Right kidney (tissue), 1 donor: ENCODE measurements around the gene SGCD.

Experiments used
- DNase-seq: peaks from one replicate; pipeline ENCODE4 v3.0.0-alpha.2; 2016

The SGCD gene

DNA sequence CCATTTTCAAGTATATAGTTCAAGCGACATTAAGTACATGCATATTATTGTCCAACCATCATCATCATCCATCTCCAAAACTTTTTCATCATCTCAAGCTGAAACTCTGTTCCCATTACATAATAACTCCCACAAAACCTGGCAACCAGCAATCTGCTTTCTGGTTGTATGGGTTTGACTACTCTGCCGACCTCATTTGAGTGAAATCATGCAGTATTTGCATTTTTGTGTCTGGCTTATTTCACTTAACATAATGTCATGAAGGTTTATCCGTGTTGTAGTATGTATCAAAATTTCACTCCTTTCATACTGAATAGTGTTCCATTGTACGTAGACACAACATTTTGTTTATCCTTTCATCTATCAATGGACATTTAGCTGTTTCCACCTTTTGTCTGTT is 74.8 kb downstream of the SGCD start:
- DNase-seq, result no peak

DNA sequence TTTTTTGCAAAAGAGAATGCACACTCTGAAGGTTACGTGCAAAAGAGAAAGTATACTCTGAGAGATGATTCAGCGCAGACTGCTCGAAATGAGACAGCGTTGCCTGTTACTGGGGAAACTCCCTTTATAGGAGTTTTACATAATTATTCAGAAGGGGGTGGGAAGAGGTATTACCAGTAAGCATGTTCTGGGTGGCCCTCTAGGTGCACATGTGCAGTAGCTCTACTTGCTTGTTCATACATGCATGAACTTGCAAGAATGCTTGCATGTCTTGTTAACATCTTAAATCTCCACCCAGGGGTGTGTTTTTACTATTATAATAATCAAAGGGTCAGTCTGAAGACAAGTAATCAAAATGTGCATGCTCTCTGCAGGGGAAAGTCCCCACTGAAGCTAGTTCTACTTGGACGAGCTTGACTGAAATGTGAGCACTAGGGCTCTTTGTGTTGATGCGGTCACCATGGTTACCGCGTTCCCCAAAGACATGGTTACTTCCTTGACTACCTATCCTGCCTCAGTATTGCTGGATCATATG is 75.5 kb downstream of the SGCD start:
- DNase-seq, result no peak

DNA sequence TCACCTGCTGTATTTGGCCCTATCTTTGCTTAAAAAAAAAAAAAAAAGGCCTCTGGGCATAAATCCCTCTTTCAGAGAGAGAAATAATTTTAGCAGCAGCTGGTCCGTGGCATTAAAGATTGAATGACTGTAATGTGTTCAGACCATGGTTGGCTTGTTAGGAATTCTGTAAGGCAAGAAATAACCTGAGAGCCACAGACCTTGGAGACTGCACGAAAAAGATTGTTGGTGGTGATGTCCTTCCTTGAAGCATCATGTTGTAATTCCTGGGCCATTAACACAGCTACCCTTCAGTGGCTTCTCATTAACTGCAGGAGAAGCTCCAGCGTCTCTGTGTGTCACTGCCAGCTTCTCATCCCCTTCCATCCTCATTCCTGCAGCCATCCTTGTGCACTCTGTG is 79.0 kb downstream of the SGCD start:
- no peak for DNase-seq

DNA sequence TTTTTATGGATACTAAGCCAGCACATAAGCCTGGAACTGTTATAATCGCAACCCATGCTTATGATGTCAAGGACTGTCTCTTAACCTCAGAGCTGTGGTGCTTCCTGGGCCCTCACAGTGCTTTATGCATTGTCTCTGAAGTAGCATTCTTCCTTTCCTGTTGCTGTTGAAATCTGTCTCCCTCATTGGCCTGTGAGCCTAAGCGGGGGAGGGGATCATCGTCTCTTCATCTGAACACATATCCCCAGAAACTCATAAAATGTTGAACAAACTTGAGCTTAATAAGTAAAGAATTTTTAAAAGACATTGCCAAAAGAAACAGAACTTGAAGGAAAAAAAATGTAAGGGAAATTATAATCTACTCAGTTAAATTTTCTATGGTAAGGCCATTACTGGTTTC is 80.3 kb downstream of the SGCD start:
- DNase-seq, result no peak

DNA sequence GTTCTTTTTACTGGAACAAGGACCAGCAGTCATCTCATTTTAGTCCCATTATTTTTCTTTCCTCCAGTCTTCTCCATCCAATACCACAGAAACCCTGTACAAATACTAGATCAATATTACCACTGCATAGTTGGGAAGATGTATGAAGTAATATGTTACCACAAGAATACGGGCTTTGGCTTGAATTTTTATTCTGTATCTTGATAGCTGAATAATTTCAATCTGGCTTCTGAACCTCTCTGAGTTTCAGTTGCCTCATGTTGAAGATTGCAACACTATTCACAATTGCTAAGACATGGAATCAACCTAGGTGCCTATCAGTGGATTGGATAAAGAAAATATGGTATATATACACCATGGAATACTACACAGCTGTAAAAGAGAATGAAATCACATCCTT is 82.9 kb downstream of the SGCD start:
- DNase-seq, result no peak

DNA sequence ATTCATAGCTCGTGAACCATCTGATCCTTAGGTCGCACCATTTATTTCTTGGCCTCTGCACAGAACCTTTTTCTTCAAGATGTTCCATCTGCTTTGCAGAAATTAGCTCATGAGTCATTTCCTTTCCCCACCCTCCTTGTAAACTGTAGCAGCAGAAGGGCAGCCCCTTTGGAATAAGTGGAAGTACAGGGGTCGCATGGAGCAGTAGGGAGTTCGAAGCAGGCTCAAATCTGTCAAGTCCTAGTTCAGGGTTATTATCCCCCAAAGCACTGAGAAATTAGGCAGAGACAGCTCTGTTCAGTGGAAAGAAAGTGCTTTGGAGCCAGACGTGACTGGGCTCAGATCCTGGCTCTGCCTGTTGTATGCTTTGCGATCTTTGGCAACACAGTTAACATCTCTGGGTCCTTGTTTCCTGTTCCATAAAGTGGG is 84.2 kb downstream of the SGCD start:
- DNase-seq, result no peak

DNA sequence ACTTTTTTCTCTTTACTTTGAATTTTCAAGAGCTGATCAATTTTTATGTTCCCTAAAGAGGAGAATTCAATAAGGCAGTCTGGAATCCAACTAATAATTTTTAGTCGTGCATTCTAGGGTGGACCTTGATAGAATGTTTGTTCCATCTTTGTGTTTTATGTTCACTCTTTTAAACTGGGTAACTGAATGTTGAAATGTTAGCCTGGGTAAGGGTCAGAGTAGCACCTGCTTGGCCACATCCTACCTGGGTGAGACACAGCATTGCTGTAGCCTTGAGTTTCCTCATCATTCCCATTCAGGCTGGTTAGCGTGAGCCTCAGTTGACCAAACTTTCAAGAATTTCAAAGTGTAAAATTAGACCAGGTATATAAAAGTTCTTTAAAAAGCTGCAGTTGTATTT is 85.0 kb downstream of the SGCD start:
- no peak for DNase-seq

DNA sequence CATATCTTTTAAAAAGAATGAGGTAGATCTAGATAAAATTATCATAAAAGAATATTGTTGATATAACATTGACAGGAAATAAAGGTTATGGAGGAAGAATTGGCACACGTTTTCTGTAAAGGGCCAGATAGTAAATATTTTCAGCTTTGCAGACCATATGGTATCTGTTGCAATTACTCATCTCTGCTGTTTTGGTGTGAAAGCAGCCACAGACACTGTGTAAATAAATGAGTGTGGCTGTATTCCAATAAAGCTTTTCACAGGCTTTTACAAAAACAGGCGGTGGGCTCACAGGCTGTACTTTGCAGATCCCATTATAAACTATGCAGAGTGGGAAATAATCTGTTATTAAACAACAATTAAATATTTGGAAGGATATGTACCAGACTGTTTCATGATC is 87.4 kb downstream of the SGCD start:
- DNase-seq, result no peak

DNA sequence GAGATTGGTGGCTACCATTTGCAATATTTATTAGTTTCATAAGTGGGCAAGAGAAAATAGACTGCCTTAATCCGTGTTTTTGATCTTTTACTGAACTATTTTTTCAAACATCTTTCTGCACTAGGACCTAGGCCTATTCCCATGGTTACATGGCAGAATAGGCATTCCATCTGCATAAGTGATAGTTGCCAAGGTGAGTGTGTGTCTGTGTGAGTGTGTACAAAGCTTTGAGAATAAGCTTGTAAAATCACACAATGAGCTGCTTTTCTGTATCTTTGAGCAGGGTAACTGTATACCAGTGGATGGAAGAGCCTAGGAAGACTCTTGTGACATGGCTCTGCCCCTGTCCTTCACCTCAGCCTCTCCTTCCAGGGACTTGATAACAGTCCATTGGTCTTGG is 92.7 kb downstream of the SGCD start:
- DNase-seq, result no peak

DNA sequence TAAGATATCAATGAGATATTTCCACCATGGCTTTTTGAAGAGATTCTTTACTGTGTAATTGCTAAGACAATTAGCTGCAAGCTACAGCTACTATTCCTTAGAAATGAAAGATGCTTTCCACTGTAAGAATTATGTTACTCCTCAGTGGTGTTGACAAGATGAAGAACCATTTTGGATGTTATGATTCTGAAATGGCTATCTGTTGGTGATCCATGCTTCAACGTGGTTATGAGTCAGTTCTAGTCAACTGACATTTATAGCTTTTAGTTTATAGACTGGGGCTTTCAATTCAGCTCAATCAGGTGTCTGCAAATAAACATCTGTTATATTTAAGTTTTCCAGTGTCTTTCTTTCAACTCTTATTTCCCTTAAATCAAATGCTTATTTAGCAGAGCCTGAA is 93.7 kb downstream of the SGCD start:
- no peak for DNase-seq

DNA sequence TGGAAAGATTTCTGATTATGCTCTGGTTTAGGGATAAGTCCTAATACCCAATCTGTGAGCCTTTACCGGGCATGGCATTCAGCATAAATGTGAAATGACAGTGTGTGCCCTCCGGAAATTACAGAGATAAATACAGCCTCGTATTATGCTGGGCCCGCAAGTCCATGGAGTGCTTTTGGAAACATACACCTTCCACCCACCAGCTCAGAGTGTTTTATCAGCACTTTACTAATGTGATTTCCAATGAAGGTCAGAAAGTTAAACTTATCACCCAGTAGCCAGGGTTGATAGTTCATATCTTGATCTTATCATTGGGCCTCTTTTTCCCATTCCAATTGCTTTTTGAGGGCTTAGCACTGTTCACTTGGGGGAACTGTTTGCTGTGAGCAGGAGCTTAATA is 94.8 kb downstream of the SGCD start:
- no peak for DNase-seq

DNA sequence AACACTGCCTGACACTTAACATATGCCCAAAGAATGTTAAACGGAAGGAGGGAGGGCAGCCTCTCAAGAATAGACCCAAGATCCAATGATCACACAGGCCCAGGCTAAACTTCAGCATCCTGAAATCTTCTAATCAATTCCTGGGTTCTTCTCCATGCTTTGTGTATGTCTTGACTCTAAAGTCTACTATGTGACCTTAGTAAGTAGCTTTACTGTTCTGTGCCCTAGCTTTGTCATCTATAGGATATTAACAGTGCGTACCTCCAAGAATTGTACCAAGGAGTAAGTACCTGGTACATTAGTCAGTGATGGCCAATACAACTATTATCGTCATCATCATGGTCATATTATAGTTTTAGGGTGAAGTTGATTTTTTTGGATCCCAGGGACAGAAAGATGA is 96.6 kb downstream of the SGCD start:
- no peak for DNase-seq

DNA sequence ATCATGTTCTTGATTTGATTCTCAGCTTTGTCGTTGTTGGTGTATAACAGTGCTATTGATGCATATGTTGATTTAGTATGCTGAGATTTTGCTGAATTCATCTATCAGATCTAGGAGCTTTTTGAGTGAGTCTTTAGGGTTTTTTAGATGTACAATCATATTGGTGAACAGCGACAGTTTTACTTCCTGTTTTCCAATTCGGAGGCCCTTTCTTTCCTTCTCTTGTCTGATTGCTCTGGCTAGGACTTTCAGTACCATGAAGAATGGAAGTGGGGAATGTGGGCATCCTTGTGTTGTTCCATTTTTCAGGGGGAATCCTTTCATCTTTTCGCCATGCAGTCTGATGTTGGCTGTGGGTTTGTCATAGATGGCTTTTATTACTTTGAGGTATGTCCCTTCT is 100.4 kb downstream of the SGCD start:
- DNase-seq, result no peak

DNA sequence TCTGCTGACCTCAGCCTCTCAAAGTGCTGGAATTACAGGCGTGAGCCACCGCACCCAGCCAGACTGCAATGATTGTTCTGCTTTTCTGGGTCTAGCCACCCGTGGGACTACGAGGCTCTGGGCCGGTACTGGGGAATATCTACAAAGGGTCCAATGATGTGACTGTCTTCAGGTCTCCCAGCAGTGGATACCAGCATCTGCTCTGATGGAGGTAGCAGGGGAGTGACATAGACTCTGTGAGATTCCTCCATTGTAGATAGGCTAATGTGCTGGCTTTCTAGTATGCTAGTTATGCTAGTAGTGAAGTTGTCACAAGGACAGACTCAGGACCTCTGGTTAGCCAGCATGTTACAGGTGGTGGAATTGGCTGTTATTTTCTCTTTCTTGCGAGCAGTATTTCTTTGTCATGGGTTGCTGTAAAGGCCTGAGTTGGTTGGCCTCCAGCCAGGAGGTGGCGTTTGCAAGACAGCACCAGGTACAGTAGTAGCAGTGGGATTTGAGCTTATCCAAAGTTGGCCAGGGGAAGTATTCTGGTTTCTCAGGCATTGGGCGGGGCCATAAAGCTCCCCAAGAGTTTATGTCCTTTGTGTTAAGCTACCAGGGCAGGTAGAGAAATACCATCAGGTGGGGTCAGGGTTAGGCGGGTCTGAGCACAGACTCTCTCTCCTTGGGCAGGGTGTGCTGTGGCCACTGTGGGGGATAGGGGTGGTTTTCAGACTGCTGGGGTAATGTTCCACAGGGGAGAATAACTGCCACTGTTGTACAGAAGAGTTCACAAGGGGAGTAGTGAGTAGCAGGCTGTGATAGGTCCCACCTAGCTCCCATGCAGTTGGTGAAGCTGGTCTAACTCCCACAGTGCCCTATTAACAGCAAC is 105.2 kb downstream of the SGCD start:
- DNase-seq, result no peak

DNA sequence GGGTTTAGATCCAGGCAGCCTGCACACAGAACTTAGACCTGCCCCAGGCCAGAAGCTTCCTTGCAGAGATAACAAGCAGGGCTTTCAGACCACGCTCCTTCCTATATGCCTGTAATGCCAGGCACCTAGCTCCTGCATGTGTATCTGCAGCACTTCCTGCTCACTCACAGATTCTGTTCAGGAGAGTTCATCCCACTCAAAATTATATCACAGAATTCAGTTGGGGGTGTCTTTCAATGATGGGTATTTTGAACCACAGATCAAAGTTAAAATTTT is 105.8 kb downstream of the SGCD start:
- no peak for DNase-seq

DNA sequence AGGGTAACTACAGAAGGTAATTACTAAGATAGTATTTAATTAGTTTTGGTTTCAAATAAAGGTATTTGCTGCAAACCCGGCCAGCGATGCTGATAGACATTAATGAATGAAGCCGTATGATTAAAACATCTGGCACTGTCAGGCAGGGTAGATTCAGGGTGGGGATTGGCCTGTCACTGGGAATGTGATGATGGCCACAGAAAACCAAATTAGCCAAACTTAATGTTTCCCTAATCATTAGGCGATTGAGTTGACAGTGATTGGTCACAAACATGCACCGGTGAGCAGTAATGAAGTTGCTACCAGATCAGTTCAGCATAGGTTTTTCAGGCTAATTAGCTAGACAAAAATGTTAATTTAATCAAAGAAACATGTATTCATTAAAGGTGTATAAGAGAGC is 107.5 kb downstream of the SGCD start:
- DNase-seq, result no peak

DNA sequence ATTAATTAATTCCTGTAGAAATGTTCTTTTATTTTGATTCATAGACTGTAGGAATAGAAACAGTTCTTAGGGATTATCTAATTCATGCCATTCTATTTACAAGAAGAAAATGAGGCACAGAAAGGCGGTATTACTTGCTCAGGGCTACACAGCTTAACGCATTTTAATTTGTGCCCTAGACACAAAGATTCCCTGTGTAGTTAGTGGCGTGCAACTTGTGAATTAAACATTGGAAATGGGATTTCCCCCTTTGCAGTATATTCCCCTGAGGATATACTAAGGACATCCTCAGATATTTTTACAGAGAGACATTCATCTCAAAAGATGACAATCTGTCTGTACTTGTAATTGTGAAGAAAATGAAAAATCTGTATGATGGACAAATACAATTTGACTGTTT is 108.1 kb downstream of the SGCD start:
- no peak for DNase-seq

DNA sequence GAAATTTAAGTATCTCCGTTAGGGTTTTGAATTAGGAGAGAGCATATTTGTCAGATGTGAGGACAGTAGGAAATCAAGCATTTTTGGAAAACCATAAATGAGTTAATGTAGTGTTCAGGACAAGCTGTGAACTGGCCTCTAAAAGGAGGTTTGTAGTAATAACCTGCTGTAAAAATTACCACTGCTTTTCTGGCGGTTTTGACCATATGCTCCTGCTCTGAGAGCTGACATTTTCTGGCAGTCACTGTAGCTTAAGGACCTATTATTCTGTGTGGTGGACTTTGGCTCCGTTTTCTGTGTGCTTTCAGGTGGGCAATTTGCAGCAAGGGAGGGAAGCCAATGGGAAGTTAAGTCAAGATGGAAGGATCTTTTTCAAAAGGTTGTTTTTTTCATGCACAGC is 111.1 kb downstream of the SGCD start:
- DNase-seq, result no peak

DNA sequence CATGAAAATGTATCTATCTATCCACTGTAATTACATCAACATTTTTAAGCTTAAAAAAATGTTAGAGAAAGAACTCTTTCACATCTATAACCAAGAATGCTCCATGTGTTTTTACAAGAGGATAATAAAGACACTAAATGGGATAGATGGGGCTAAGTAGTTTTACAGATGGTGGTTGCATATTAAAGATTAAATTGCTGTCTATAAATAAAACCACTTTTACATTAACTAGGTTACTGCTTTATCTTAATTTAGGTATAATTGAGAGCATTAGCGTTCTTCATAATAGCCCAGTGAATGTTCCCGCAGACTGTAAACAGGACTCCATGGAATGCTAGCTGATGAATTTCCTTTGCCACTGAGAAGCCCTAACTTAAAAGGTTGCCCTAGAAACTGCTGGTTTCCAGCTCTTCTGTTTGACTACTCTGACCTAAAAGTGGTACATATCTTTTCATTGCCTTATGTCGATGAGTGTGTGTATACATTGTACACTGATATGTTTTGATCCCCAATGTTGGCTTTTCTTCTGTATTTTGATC is 117.9 kb downstream of the SGCD start:
- no peak for DNase-seq

DNA sequence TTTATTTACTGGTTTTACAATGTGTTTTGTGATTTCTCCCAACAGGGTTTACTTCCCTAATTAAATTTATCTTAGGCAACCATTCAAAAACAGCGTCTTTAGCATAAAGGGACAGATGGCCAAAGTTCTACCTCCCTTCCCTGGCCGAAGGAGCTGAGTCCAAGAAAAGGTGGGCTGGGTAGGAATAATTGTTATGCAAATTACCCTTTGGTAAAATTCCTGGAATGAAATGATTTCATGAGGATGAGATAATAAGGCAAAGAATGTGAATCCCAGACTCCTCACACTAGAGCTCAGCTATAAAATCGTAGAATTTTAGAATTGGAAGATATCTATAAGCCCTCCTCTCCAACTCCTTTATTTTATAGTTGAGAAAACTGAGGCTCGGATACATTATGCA is 119.6 kb downstream of the SGCD start:
- DNase-seq, result no peak

DNA sequence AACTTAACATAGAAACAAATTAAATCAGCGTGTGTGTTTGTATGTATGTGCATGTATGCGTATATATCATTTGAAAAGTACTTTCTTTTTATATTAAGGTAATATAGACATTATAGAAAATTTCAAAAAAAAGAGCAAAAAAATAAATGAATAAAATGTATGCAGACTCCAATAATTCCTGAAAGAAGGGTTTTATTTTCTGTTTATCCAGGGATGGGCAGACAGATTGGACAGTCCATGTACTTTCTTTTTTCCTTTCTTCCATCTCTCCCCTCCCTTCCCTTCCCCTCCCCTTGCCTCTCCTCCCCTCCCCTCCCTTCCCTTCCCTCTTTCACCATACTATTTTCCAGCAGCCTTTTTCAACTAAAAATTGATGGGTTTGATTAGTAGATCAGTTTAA is 123.8 kb downstream of the SGCD start:
- no peak for DNase-seq

DNA sequence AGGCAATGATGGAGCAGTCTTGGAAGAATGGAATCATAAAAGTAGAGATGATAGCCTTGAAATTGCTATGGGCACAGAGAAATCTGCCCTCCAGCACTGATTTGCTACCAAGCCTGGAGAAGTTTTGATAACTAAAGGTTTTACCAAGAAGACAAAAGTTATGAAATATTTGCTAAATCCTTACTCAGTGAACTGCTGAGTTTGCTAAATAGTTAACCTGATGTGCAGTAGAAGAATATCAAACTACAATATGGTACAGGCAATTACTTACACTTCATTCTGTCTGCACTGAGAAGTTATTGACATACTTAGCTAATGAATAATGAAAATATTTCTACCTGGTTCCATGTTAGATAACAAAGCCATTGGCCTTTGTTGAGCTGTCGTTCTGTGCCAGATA is 124.5 kb downstream of the SGCD start:
- no peak for DNase-seq

DNA sequence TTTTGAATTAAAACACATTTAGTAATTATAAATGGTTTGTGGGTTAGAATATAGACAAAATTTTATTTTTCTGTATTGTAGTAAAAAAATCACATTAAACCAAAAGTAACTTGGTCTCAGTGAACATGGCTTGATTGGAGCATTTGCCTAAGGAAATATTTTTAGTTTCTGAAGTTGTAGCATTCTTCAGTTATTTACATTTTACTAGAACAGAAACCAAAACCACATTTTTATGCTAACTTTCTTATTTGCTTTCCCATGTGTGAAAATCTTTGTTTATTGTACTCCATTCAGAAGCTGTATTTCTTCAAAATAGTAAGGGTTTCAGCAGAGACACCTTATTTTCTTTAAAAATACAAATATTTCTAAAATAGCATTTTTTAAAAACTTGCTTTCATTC is 129.9 kb downstream of the SGCD start:
- DNase-seq, result no peak

DNA sequence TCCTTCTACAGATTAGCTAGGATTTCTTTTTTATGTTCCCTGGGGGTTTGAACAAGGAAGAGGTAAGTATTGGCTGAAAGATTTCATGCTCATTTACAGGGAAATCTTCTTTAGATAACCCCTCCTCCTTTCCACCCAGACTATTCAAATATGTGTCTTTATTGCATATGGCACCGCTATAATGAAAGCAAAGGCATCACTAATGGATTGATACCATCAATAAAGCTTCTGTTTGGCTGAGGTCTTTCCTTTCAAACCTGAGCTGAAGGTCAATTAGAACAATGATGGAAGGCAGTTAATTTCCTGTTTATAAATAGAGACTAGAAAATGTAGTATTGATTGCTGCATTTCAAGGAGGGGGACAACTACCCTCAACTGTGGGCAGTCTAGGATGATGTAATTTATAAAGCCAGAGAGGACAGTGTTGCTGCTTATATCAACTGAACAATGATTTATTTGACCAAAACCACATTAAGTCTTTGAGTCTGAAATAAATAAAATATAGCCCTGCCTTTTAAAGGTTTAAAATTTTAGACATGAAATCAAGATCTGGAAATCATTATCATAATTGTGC is 132.9 kb downstream of the SGCD start:
- no peak for DNase-seq
